Mesendoderm (in vitro differentiated cells): ENCODE data around the gene UNC50.
A peak's percentile ranks its signal among the peaks of the same experiment; 100 is the strongest.

Experiments used
- DNase-seq: peaks from one replicate; pipeline ENCODE4 v3.0.0; 2013
- H2AK5ac ChIP-seq: 2 replicates; pipeline ENCODE4 v1.6.1; 2013; ENCODE audit warnings: low read length, inconsistent platforms
- H2BK120ac ChIP-seq: 2 replicates; pipeline ENCODE4 v1.6.1; 2013; ENCODE audit warnings: low read depth, mild to moderate bottlenecking, low read length, moderate library complexity, mixed read lengths
- H2BK15ac ChIP-seq: replicated peaks from 2 replicates; pipeline ENCODE4 v1.6.1; 2013; ENCODE audit warnings: low read depth, mild to moderate bottlenecking, moderate library complexity
- H2BK5ac ChIP-seq: 2 replicates; pipeline ENCODE4 v1.6.1; 2013; ENCODE audit warnings: low read length, inconsistent platforms
- H3K18ac ChIP-seq: 2 replicates; pipeline ENCODE4 v1.6.1; 2013; ENCODE audit warnings: mild to moderate bottlenecking, low read length, mixed read lengths
- H3K23ac ChIP-seq: one replicate; pipeline ENCODE4 v1.6.1; 2013; ENCODE audit warnings: low read length
- H3K27ac ChIP-seq: 2 replicates; pipeline ENCODE4 v1.5.1; 2013; ENCODE audit warnings: low read depth, mild to moderate bottlenecking, inconsistent platforms, low read length, moderate library complexity
- H3K27me3 ChIP-seq: 2 replicates; pipeline ENCODE4 v1.6.1; 2013; ENCODE audit warnings: low read length, control low read depth, mild to moderate bottlenecking, inconsistent platforms; ENCODE audit not compliant: insufficient read depth, poor library complexity
- H3K36me3 ChIP-seq: 2 replicates; pipeline ENCODE4 v1.6.1; 2013; ENCODE audit warnings: low read length, inconsistent platforms; ENCODE audit not compliant: control insufficient read depth, insufficient read depth
- H3K4ac ChIP-seq: one replicate; pipeline ENCODE4 v1.6.1; 2013; ENCODE audit warnings: low read depth, mild to moderate bottlenecking, low read length, moderate library complexity
- H3K4me1 ChIP-seq: 2 replicates; pipeline ENCODE4 v1.6.1; 2013; ENCODE audit warnings: low read depth, low read length, inconsistent platforms; ENCODE audit not compliant: control insufficient read depth
- H3K4me2 ChIP-seq: 2 replicates; pipeline ENCODE4 v1.6.1; 2013; ENCODE audit warnings: low read length
- H3K4me3 ChIP-seq: 2 replicates; pipeline ENCODE4 v1.5.1; 2013; ENCODE audit warnings: mild to moderate bottlenecking, low read length
- H3K56ac ChIP-seq: one replicate; pipeline ENCODE4 v1.6.1; 2013; ENCODE audit warnings: low read length
- H3K79me1 ChIP-seq: 2 replicates; pipeline ENCODE4 v1.6.1; 2013; ENCODE audit warnings: low read length, inconsistent platforms
- H3K79me2 ChIP-seq: 2 replicates; pipeline ENCODE4 v1.6.1; 2013; ENCODE audit warnings: mild to moderate bottlenecking, low read length; ENCODE audit not compliant: control insufficient read depth, insufficient read depth
- H3K9ac ChIP-seq: 2 replicates; pipeline ENCODE4 v1.6.1; 2013; ENCODE audit warnings: low read length, inconsistent platforms
- H4K5ac ChIP-seq: one replicate; pipeline ENCODE4 v1.6.1; 2013; ENCODE audit warnings: low read length
- H4K8ac ChIP-seq: one replicate; pipeline ENCODE4 v1.6.1; 2013; ENCODE audit warnings: low read depth, mild to moderate bottlenecking, control low read depth, low read length, moderate library complexity
- whole genome bisulfite sequencing: extraction: QIAGEN DNeasy Blood & Tissue Kit; methylation state at CpG from one replicate; pipeline ENCODE4 v1.1.7; 2013; ENCODE audit warnings: low lambda C conversion rate, missing lambda C conversion rate; ENCODE audit not compliant: insufficient coverage; ENCODE audit errors: extremely low coverage; 5-methylcytosine and 5-hydroxymethylcytosine counted together

The UNC50 gene

DNA sequence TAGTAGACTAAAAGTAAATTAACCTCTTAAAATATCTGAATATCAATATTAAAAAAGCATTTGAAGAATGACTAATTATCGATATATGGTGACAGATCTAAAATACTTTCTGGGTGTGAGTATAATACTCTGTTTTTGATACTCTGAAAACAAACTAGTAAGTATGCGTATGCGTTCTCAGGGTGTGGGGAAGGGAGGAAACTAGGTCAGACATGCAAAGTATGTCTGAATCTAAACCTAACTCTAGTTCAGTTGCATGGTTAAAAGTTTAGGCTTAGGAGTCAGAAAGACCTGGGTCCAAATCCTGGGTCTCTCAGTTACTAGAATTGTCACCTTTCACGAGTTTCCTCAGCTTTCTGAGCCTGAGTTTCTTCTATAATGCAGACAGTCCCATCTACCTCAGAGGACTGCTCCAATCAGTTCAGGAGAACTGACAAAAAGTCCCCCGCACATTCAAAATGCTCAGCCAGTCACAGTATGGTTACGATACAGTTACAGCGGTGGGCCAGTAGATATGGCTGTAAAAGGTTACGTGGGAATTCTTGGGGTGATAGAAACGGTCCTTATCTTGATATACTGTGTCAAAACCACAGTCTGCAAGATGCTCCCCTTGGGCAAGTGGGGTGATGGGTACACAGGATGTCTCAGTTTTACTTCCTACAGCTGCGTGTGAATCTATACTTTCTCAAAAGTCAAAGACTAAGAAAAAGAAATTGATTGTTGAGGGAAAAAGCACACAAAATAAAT lies 29.2 kb downstream of the UNC50 start:
- Histone ChIP-seq H2BK5ac (no peak overlapping the region), H2AK5ac (no peak overlapping the region), H3K27me3 (no peaks in the 10 kb centered on the region), H3K79me1 (no peaks in the 10 kb centered on the region), H3K4ac (no peak overlapping the region), H4K5ac (no peak overlapping the region), H3K36me3 (no peaks in the 10 kb centered on the region), H2BK15ac (no peak overlapping the region), H3K79me2 (no peaks in the 10 kb centered on the region), H3K23ac (no peak overlapping the region), H3K4me2 (no peak overlapping the region), H2BK120ac (no peak overlapping the region), H3K27ac (no peak overlapping the region), H3K9ac (no peak overlapping the region), H3K4me1 (peaks cover 2% of the 10 kb centered on the region), H3K18ac (peak overlapping the region; percentile 12), H3K4me3 (no peak overlapping the region), H3K56ac (peak overlapping the region; percentile 5), H4K8ac (no peak overlapping the region)
- WGBS: no CpG with 5 or more reads among the region's 10 CpGs
- DNase-seq: no peak

DNA sequence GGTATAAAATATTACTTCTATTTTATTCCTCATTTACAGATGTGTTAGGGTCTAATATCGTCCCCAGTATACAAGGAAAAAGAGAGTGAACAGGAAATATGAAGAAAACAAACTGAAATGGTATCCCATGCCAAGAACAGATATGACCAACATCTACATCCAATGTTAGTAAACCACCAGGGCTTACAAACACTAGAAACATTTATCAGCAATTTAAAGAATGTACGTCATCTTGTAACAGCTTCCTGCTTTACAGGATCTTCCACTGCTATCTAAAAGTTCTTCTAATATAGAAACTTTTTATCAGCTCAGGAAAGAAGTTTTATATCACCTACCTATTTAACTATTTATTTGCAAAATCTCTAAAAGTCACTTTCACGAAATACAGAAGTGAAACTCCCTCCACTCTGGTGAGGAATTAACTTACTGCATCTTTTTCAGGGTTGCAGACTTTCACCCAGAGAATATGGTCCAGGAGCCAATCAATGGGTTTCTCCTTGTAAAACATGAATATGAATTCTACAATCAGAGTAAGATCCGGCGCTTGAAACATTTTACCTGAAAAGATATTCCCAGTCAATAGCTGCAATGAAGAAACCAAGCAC lies 35.2 kb downstream of the UNC50 start:
- Histone ChIP-seq H3K27ac (no peak overlapping the region), H3K9ac (no peak overlapping the region), H4K5ac (peak overlapping the region; percentile 23), H3K23ac (no peak overlapping the region), H3K79me1 (no peaks in the 10 kb centered on the region), H2BK120ac (no peak overlapping the region), H3K4me3 (no peak overlapping the region), H4K8ac (no peak overlapping the region), H2BK15ac (peak overlapping the region; percentile 78), H2AK5ac (no peak overlapping the region), H3K4ac (no peak overlapping the region), H3K4me2 (no peak overlapping the region), H3K4me1 (peaks cover 5% of the 10 kb centered on the region), H3K18ac (peak overlapping the region; percentile 87), H3K79me2 (no peaks in the 10 kb centered on the region), H3K56ac (no peak overlapping the region), H3K27me3 (no peaks in the 10 kb centered on the region), H2BK5ac (peak overlapping the region; percentile 28), H3K36me3 (no peaks in the 10 kb centered on the region)
- DNase-seq: peak; percentile 22
- WGBS: no CpG with 5 or more reads among the region's 5 CpGs

DNA sequence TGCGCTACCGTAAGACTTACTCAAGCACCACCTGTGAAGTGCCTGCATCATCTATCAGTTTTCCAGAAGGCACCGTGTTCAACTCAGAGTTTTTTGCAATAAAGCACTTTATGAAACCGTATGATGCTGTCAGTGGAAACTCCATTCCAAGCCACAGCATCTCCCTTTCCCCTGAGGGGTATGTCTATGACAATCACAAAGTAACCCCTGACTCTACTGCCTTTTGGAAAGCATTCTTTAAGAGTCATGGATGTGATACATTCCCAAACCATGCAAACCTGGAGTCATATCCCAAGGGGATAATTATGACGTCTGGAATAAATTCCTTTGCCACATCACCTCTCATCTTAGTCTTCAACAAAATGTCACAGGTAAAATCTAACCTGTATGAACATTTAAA lies 39.2 kb downstream of the UNC50 start:
- H3K79me2 ChIP-seq: no peaks in the 10 kb centered on the region
- no peaks in the 10 kb centered on the region for H3K79me1 ChIP-seq
- no peak overlapping the region for H4K5ac ChIP-seq
- no peak overlapping the region for H3K9ac ChIP-seq
- H2BK15ac ChIP-seq: no peak overlapping the region
- no peak overlapping the region for H2BK120ac ChIP-seq
- WGBS: no CpG with 5 or more reads among the region's 5 CpGs
- no peaks in the 10 kb centered on the region for H3K27me3 ChIP-seq
- DNase-seq: peak; percentile 25
- H3K27ac ChIP-seq: no peak overlapping the region
- H3K4me3 ChIP-seq: no peak overlapping the region
- no peak overlapping the region for H4K8ac ChIP-seq
- H3K4me2 ChIP-seq: no peak overlapping the region
- no peak overlapping the region for H2AK5ac ChIP-seq
- no peak overlapping the region for H2BK5ac ChIP-seq
- H3K18ac ChIP-seq: no peak overlapping the region
- H3K4ac ChIP-seq: no peak overlapping the region
- no peaks in the 10 kb centered on the region for H3K36me3 ChIP-seq
- H3K4me1 ChIP-seq: peaks cover 5% of the 10 kb centered on the region
- no peak overlapping the region for H3K23ac ChIP-seq
- no peak overlapping the region for H3K56ac ChIP-seq

DNA sequence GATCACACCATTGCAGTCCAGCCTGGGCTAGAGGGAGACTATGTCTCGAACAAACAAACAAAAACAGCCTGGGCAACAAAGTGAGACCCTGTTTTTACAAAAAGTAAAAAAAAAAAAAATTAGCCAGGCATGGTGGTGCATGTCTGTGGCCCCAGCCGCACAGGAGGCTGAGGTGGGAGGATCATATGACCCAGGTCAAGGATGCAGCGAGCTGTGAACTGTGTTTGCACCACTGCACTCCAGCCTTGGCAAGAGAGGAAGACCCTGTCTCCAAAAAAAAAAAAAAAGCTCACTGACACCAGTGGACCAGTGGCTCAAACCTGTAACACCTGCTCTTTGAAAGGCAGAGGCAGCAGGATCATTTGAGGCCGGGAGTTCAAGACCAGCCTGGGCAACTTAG lies 40.1 kb downstream of the UNC50 start:
- Histone ChIP-seq H2BK15ac (no peak overlapping the region), H3K79me1 (no peaks in the 10 kb centered on the region), H4K8ac (no peak overlapping the region), H3K27ac (no peak overlapping the region), H2BK5ac (no peak overlapping the region), H4K5ac (no peak overlapping the region), H3K4me1 (peaks cover 5% of the 10 kb centered on the region), H2BK120ac (no peak overlapping the region), H3K4me3 (no peak overlapping the region), H3K79me2 (no peaks in the 10 kb centered on the region), H3K18ac (no peak overlapping the region), H3K56ac (no peak overlapping the region), H2AK5ac (no peak overlapping the region), H3K23ac (no peak overlapping the region), H3K36me3 (no peaks in the 10 kb centered on the region), H3K27me3 (no peaks in the 10 kb centered on the region), H3K4ac (no peak overlapping the region), H3K9ac (no peak overlapping the region), H3K4me2 (no peak overlapping the region)
- no peak for DNase-seq
- no CpG with 5 or more reads among the region's 4 CpGs for WGBS

DNA sequence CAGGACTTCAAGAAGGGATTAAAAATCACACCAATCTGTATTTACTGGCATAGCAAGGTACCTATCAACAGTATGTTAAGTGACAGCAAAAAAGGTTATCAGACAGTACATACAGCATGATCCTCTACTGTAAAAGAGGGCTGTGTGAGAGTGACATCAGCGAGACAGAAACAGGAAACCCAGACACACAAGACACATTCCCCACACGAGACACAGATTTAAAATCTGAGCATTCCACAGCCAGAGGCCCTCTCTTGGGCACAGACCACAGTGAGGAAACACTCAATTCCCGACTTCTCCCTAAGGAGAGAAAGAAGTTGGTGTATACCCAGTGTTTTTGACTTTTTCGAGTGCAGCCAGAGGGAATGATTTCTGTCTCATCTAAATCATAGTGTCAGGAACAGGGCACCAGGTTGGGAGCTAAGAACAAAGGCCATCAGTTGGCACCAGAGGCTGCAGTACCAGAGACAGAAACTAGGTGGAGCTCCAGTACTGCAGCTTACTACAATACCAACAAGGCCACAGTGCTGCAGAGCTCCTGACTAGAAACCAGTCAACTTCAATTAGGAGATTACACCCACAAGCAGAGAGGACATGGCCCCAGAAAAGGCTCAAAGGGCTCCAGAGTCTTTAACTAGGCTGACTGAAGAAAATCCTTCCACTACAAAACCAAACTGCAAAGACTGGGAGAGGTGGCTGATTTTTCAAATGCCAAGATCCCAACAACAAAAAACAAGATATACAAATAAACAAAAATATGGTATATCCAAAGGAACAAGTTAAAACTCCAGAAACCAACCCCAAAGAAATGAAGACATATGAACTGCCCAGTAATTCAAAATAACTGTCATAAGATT lies 41.0 kb downstream of the UNC50 start:
- Histone ChIP-seq H3K9ac (peak overlapping the region; percentile 17), H2BK15ac (no peak overlapping the region), H2BK5ac (no peak overlapping the region), H3K27me3 (no peaks in the 10 kb centered on the region), H3K23ac (no peak overlapping the region), H3K79me1 (no peaks in the 10 kb centered on the region), H3K4me1 (peaks cover 2% of the 10 kb centered on the region), H3K27ac (no peak overlapping the region), H3K4me3 (no peak overlapping the region), H4K8ac (no peak overlapping the region), H3K4ac (no peak overlapping the region), H2AK5ac (no peak overlapping the region), H3K4me2 (no peak overlapping the region), H3K18ac (no peak overlapping the region), H4K5ac (peak overlapping the region; percentile 89), H2BK120ac (no peak overlapping the region), H3K79me2 (no peaks in the 10 kb centered on the region), H3K36me3 (no peaks in the 10 kb centered on the region), H3K56ac (peak overlapping the region; percentile 58)
- DNase-seq: peak; percentile 92
- no CpG with 5 or more reads among the region's 4 CpGs for WGBS
